GM12891 (cell line): ENCODE results near the gene BAHCC1.

ENCODE experiments used
- POLR2A ChIP-seq: IDR thresholded peaks from 2 replicates; pipeline ENCODE4 v1.6.1; 2011; ENCODE audit warnings: low read depth, low read length, control low read depth
- POLR2AphosphoS5 ChIP-seq: IDR thresholded peaks from 2 replicates; pipeline ENCODE4 v1.6.1; 2011; ENCODE audit warnings: low read depth, low read length, control low read depth

GRCh38 chr17:81378941-81379511 lies 16.2 kb upstream of the BAHCC1 start:
- TF ChIP-seq POLR2AphosphoS5 (no peak), POLR2A (no peak)
